Measurements from ENCODE around the gene CDK14.
"Not testable (repeated sequence)": the region's sequence is repeated elsewhere in the genome, so short reads cannot be mapped to it uniquely, and the experiment has no call there.

Gene CDK14

DNA sequence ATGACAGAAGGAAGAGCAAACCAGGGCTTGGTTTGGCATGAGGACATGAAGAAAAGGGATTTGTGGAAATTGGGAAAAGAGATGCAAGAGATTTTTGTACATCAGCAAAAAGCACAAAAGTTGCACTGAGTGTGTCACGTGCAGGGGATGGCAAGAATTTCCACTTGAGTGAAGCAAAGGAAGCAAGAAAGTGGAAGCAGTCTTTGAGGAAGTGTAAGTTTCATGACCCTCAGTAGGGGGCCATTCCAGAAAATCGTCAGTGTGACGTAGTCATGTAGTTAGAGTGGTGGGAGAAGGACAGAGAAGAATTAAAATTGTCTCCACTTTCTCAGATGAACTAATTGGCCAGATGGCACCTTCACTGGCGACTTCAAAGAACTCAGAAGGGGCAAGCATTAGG, 544.9 kb downstream of the CDK14 start:
- DNase-seq (ENCODE audit: low read depth, low spot score): no peak

DNA sequence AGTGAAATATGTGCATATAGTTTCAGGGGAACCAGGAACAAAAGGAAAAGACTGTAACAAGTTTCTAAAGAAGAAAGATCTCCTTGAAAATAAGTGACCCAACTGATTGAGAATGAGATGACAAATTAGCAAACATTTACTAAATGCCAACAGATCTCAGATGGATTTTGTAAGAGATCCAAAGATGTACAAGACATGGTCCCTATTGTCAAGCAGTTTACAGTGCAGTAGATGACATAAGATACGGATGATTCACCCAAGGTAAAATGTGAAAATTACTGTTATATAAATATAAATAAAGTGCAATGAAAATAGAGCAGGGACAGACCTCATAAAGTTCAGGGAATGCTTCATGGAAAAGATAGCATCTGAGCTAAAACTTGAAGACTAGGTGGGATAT, 546.6 kb downstream of the CDK14 start:
- no peak for DNase-seq (ENCODE audit: low read depth, low spot score)

DNA sequence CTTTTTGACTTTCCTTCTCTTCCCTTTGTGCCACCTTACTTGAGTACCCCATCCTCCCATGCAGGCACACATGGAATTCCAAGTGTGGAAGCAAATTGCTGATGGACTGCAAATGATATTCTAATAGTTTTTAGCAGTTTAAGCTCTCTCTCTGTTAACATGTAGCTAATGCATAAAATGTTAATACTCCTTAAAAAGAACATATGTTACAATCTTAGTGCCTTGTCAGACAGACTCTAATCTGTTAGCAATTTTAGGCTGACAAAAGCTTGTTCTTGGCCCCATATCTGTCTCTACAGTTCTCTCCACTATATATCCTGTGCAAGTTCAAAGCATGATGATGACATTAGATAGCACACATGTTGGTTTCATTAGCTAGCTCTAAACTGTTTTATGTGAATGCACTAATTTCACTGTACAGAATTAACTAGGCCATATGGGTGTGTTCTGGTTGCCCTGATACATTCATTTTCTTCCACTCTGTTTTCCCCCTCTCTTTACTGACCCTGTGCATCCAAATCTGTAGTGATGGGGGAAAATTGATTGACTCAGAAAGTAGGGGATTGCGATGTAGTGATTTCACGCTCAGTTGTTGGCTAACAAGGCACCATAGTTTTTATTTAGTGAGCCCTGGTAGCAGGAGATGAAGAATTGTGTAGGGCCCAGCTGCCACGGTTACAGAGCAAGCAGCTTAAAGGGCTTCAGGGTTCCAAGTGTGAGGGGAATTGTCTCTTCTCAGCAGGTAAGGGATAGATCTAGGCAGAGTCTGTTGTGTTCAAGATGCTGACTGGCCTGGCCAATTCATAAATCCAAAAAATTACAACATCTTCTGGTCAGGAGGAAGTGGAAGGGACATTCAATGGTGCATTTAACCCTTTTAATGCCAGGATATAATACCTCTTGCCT, 553.5 kb downstream of the CDK14 start:
- no peak for DNase-seq (ENCODE audit: low read depth, low spot score)

DNA sequence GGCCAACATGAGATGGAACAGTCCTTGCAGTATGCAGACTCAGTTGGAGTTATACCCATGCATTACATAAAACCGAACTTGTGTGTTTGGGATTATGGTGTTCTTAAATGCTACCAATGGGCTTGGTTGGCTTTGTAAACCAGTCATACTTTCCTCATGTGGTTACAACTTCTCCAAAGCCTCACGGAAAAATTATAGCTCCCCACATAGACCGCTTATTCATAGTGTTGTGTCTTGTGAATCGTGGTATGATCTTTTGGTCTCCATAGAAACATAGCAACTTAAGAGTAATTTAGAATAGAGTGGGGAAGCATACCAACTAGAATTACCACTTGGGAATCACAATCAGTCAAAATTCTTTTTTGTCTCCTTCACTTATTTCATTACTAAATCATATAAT, 555.8 kb downstream of the CDK14 start:
- no peak for DNase-seq (ENCODE audit: low read depth, low spot score)

DNA sequence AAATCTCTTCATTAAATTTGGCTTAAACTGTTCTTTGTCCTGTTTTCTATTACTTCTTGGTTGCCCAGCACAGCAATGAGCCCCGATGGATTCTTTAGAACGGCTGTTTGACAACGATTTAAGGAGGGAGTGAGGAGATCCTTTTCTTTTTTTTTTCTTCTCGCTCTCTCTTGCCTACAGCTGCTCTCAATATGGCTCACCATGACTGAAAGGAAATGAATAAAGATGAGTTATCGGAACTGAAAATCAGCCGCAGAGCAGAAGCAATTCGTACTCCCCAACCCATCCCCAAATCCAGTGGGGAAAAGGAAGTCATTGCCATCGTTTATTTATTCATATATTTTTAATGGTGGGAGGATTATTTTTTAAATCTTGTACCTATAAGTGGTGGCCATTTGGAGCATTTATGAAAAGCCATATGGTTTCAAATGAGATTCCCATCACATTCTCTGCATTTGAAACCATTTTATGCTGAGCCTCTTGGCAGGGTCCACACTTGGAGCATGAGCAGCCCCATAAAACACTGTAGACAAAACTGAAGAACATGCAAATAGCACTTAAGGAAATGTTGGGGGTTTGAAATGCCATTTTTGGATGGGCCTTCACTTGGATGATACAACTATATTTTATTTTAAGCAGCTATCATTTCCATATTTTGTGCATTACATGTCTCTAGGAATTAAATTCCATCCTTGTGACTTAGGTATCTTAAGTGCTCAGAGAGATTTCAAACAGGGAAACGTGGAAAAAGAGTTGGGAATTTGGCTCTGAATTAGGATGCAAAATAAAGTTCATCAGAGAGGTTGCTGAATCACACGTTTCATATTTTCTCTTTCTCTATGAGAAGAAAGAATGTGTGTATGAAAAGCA, 560.4 kb downstream of the CDK14 start:
- no peak for DNase-seq (ENCODE audit: low read depth, low spot score)

DNA sequence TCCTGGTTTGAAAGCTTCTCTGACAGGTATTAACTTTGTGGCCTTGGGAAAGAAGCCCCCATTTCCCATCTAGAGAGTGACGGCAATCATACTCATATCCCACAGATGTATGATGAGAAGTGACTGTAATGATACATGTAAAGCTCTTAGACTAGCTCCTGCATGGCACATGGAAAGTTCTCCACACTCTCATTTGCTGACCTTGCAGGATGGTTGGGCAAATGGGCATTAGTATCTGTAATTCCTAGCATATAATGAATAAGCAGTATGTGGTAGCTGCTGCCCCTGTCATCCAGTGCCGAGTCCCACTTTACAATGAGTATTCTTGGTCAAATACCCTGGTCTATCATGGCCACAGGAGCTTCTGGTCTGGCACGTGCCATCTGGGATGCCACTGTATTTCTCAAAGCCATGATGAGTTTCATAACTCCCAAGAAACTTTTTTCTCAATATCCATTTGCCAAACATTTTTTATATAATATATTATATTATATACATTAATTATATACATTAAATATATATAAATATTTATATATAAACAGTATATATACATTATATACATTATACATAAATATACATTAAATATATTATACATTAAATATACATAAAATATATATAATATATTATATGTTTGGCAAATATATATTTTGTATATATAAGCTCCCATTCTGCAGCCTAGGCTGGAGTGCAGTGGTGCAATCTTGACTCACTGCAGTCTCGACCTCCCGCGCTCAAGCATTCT, 561.6 kb downstream of the CDK14 start:
- DNase-seq (ENCODE audit: low read depth, low spot score): no peak

DNA sequence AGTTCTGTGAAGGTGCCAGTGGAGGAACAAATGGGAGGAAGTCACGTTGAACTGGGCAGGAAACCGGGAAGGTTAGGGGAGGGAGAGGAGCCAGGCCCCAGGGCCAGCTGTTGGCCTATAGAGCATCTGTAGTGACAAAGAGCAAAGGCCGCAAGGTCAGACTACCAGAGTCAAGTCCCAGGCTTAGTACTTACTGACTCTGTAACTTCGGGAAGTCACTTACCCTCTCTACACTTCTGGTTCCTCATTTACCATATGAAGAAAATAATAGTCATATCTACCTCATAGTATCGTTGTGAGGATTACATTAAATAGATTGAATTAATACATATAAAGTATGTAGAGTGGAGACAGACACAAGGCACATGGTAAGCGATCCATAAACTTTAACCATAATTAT, 566.3 kb downstream of the CDK14 start:
- no peak for DNase-seq (ENCODE audit: low read depth, low spot score)

DNA sequence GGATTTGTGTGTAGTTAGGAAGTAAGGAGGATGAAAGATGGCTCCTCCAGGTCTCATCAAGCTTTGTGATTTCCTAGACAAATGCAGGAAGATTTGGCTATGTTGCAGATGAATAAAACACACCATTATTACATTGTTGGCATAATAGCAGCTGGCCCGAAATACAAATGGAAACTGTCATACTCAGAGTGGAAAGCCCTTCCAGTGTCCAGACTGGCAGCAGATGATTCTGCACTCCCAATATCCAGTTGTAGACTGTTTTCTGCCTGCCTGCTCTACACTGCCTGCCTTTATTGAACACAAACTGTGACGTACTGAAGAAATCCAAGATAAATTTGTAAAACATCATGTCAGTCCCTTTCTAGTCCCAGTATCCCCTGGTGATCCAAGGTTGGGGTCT, 568.4 kb downstream of the CDK14 start:
- no peak for DNase-seq (ENCODE audit: low read depth, low spot score)

DNA sequence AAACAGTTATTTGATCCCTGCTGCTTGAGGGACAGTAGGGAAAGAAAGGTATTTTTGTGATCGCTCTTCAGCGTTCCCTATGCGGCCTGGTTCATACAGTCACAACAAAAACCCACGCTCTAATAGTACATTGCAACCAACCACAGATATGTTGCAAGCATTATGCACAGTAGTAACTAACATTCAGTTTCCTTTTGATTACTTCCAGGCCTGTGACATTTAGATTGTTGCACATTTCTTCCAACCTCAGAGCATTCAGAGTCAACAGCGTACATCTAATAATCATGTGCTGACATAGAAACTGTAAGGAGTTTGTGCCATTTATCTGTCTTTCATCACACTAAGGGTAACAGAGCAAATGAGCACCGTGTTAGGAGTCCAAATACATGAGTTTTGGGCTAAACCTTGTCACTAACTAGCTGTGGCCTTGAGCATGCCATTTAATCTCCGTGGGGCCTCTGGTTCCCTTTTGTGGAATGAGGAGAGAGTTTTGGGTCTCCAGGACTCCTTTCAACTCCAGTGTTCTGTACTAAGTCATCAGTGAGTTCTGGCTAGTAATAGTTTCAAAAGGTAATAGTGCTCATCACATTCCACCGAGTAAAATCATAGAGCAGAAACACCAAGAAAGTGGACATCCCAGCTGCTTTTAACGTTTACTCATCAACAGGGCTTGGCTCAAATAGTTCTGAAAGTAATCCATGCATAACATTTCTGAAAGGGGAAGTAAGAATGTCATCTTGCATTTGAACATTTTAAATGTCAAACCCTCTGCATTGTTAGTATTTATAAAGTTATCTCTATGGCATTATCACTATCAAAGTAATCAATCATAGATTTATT, 569.1 kb downstream of the CDK14 start:
- peak; percentile 60 for DNase-seq (ENCODE audit: low read depth, low spot score)

DNA sequence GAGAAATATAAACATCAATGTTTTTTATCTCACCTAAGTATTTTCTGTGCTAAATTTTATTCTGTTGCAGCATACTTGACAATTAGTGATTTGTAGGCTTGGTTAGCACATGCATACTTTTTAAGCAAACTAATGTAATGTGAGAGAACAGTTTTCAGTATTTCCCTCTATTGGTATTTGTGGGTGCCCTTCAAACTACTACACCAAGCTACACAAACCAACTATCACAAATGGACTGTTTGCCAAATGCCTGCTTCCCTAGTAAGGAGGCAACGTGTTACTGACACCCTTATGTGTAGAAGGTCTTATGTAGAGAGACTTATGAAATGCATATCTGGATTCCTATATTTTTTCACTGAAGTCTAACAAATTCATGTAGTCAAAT, 569.7 kb downstream of the CDK14 start:
- peak; percentile 15 for DNase-seq (ENCODE audit: low read depth, low spot score)

DNA sequence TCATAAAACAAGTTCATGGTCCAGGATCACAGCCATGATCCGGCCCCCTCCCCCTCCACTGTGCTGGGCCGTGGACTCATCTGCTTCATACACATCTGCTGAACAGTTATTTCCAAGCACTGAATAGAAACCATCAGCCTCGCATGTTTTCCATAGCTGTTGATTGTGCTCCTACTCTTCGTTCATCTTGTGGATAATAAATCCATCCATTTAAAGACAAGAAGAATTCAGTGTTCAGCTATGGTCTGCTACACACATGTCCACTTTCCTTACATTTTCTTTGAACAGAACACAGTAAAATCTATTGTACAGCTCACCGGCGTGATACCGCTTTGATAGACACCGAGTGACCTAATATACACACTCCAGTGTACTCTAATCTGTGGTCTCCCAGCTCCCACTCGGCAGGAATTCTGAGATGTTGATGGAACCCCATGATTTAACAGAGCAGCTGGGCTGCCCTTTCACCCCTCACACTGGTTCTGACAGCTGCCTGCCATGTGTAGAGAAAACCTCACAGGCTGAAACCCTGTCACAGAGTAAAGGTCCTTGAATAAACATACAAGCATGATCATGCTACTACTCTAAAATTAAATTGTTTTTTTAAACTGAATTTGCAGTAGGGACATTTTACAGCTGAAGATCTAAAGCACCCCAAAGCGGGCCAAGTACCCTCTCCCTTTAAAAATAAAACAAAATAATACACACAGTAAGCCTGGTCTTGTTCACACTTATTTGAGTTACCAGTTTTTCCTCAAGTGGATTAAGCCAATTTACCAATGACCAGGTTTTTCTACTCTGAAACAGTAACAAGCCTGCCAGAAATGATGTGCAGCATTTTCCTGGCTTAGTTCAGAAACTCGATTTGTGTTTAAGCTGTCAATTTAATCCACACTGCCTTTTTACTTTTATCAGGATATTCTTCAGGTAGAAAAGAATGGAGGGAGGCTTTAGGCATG, 573.0 kb downstream of the CDK14 start:
- DNase-seq (ENCODE audit: low read depth, low spot score): no peak

DNA sequence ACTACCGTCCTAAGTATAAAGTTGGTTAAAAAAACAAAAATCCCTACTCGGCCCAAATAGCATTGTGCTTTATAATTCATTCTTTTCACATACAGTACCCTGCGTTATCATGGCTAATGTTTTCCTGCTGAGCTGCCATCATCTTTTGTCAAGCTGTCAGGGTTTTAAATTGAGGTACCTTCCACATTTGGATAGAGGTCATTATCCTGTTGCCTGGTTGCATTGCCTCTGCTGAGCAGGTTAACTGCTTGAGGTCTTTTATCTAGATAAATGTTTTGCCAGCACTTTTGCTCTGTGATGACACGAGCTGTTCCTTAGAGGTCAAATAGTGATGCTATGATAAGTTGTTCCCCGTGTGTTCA, 573.7 kb downstream of the CDK14 start:
- DNase-seq (ENCODE audit: low read depth, low spot score): peak; percentile 11

DNA sequence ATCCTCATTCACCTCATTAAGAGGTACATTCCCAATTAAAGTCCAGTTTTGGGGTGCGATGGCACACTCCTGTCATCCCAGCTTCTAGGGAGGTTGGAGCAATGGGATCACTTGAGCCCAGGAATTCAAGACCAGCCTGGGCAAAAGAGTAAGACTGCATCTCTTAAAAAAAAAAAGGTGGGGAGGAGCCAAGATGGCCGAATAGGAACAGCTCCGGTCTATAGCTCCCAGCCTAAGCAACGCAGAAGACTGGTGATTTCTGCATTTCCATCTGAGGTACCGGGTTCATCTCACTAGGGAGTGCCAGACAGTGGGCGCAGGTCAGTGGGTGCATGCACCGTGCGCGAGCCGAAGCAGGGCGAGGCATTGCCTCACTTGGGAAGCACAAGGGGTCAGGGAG, 577.1 kb downstream of the CDK14 start:
- not testable (repeated sequence) for DNase-seq (ENCODE audit: low read depth, low spot score)

DNA sequence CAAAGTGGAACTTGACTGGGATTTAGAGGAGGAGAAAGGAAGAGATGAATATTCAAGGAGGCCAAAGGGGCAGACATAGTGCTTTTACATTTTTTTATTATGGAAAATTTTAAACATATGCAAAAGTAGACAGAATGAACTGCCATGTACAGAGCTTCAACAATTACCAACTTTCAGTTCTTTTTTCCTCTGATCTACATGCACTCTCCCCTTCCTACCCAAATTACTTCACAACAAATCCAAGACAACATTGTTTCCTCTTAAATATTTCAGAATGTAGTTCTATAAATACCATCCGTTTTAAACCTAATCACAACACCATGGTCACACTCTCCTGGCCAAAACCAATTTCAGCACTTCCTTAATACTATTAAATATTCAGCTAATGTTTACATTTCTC, 584.6 kb downstream of the CDK14 start:
- DNase-seq (ENCODE audit: low read depth, low spot score): no peak

DNA sequence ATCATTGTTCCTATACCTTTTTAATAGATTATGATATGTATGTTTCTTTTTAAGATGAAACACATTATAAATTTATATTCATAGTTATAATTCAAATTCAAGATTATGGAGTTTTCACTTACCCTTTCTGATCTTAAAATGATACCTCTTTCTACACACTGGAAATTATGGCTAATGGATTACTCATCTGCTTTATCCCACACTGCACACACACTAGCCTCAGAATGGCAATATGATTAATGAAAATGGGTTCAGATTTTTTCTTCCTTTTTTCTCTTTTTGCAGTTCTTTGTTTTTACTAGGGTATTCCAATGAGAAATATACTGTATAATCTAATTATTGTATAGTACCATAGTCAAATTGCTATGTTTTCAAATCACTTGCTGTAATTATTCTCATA, 585.8 kb downstream of the CDK14 start:
- no peak for DNase-seq (ENCODE audit: low read depth, low spot score)

DNA sequence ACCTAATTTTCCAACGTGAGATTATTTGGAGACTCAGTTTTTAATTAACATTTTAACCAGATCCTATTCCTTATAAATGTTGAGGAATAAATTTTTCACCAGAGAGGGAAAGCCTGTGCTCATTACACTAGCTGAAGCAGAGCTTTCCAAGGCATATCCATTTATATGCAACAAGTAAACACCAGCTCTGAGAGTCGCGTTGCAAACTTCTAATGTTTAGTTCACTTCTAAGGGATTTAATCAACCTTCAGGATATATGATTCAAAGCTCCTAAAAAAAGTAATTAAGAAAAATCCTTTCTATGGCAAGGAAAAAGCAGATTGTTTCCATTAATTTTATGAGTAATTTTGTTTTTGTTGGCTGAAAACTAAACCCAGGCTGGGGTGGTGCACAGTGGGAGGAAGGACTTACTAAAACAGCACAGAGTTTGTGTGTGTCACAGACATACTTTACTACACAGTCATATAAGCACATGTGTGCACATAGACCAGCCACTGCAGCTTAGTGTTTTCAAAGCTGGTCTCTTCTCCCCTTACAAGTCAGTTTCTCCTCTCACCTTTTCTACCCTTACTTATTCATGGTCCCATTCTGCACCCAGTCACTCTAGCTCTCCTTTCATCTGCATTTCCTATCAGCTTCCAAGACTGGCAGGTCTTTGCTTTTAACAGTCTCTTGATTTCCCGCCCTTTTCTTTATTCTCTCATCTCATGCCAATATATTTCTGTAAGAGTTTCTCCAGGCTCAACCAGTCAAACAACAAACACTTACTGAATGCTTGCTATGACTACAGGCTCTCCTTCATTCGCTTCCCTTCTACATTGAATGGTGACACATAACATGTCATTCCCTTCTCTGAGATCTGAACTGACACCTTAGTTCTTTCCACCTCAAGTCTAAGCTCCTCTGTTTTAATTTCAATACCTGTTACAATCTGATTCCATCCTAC, 587.0 kb downstream of the CDK14 start:
- DNase-seq (ENCODE audit: low read depth, low spot score): peak; percentile 70

DNA sequence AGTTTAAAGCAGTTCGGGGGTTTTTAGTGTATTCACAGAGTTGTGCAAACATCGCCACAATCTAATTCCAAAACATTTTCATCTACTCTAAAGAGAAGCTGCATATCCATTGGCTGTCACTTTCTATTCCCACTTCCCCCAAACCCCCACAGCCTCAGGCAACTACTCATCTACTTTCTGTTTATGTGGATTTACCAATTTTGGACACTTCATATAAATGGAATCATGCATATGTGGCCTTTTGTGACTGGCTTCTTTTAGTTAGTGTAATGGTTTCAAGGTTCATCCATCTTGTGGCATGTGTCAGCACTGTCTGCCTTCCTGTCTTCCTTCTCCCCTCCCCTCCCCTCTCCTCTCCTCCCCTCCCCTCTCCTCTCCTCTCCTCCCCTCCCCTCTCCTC, 589.6 kb downstream of the CDK14 start:
- DNase-seq (ENCODE audit: low read depth, low spot score): no peak

DNA sequence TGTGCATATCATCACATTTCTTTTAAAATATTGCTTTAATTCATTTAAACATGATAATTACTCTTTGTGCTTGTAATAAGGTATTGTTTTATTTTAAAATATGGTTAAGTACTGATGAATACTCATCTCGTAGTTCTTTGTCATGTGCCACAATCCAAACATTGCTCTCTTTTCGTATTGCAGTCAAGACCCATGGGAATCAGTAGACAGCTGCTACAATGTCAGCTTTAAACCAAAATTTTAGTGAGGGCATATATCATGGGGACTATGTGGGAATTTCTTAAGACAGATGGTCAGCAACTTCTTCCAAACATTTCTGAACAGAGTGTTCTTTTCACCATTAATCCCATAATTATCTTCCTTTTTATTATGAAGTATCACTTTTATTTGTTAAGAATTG, 590.9 kb downstream of the CDK14 start:
- DNase-seq (ENCODE audit: low read depth, low spot score): no peak

DNA sequence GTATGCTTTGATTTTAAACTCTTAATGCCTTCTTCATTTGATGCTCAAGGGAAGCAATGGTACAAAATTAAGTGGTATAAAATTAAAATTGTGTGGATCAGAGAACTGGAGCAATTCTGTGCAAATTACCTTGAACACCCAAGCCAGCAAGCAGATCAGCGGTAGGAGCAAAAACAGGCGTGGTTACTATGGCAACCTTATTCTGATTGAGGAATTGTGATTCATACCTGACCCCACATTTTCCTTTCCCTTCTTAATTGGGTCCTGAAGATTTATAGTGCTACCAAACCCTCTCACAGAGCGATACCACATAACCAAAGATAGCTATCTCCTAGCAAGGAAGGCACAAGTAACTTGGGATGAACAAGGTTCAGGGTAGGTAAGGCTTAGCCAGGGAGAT, 595.6 kb downstream of the CDK14 start:
- DNase-seq (ENCODE audit: low read depth, low spot score): peak; percentile 34
